Measurements from ENCODE around the gene CLPTM1L.

The CLPTM1L gene

GRCh38 chr5:1282131-1282992 lies 62.5 kb downstream of the CLPTM1L start:
- H4K20me1 ChIP-seq (ENCODE audit: insufficient read depth), result no peaks in the 10 kb centered on the region
- no peak overlapping the region for H3K4me3 ChIP-seq (IDR thresholded peaks at IDR 0.05; ENCODE audit: insufficient read depth, low read depth, low read length)
- H3K4me1 ChIP-seq (ENCODE audit: low read depth, poor library complexity, severe bottlenecking), result no peaks in the 10 kb centered on the region
- no peak overlapping the region for H3K4me2 ChIP-seq
- TF ChIP-seq, protein P1, sequence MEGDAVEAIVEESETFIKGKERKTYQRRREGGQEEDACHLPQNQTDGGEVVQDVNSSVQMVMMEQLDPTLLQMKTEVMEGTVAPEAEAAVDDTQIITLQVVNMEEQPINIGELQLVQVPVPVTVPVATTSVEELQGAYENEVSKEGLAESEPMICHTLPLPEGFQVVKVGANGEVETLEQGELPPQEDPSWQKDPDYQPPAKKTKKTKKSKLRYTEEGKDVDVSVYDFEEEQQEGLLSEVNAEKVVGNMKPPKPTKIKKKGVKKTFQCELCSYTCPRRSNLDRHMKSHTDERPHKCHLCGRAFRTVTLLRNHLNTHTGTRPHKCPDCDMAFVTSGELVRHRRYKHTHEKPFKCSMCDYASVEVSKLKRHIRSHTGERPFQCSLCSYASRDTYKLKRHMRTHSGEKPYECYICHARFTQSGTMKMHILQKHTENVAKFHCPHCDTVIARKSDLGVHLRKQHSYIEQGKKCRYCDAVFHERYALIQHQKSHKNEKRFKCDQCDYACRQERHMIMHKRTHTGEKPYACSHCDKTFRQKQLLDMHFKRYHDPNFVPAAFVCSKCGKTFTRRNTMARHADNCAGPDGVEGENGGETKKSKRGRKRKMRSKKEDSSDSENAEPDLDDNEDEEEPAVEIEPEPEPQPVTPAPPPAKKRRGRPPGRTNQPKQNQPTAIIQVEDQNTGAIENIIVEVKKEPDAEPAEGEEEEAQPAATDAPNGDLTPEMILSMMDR (conservative IDR thresholded peaks at IDR 0.05; ENCODE audit: low read depth, low read length), result no peak
- no peak overlapping the region for H2AFZ ChIP-seq (ENCODE audit: low read depth)
- no peak overlapping the region for H3K27ac ChIP-seq
- no peaks in the 10 kb centered on the region for H3K27me3 ChIP-seq (ENCODE audit: insufficient read depth, low read depth)
- 0 out of 2 replicates have a peak, but pooled peaks cover 4% of the 10 kb centered on the region for H3K36me3 ChIP-seq (ENCODE audit: insufficient read depth)
- no peaks in the 10 kb centered on the region for H3K79me2 ChIP-seq (ENCODE audit: insufficient read depth, low read depth)
- H3K9ac ChIP-seq, result no peak overlapping the region

- H3K4me3 ChIP-seq (IDR thresholded peaks at IDR 0.05; ENCODE audit: insufficient read depth, low read depth, low read length), result no peak overlapping the region
- H3K79me2 ChIP-seq (ENCODE audit: insufficient read depth, low read depth), result no peaks in the 10 kb centered on the region
- no peak overlapping the region for H3K27ac ChIP-seq
- no peak overlapping the region for H2AFZ ChIP-seq (ENCODE audit: low read depth)
- TF ChIP-seq, protein P1 (conservative IDR thresholded peaks at IDR 0.05; ENCODE audit: low read depth, low read length), result no peak
- H3K27me3 ChIP-seq (ENCODE audit: insufficient read depth, low read depth), result no peaks in the 10 kb centered on the region
- no peaks in the 10 kb centered on the region for H3K4me1 ChIP-seq (ENCODE audit: low read depth, poor library complexity, severe bottlenecking)
- H4K20me1 ChIP-seq (ENCODE audit: insufficient read depth), result no peaks in the 10 kb centered on the region
- H3K36me3 ChIP-seq (ENCODE audit: insufficient read depth), result 0 out of 2 replicates have a peak, but pooled peaks cover 4% of the 10 kb centered on the region
- H3K9ac ChIP-seq, result no peak overlapping the region
- H3K4me2 ChIP-seq, result no peak overlapping the region
These were observed 63.6 kb downstream of the CLPTM1L start for GRCh38 chr5:1281038-1281882.

- no peak overlapping the region for H3K9ac ChIP-seq
- TF ChIP-seq, protein P1 (conservative IDR thresholded peaks at IDR 0.05; ENCODE audit: low read depth, low read length), result no peak
- no peak overlapping the region for H2AFZ ChIP-seq (ENCODE audit: low read depth)
- no peak overlapping the region for H3K4me3 ChIP-seq (IDR thresholded peaks at IDR 0.05; ENCODE audit: insufficient read depth, low read depth, low read length)
- no peak overlapping the region for H3K27ac ChIP-seq
- 0 out of 2 replicates have a peak, but pooled peaks cover 4% of the 10 kb centered on the region for H3K36me3 ChIP-seq (ENCODE audit: insufficient read depth)
- H3K4me1 ChIP-seq (ENCODE audit: low read depth, poor library complexity, severe bottlenecking), result no peaks in the 10 kb centered on the region
- no peaks in the 10 kb centered on the region for H4K20me1 ChIP-seq (ENCODE audit: insufficient read depth)
- no peaks in the 10 kb centered on the region for H3K79me2 ChIP-seq (ENCODE audit: insufficient read depth, low read depth)
- no peak overlapping the region for H3K4me2 ChIP-seq
- no peaks in the 10 kb centered on the region for H3K27me3 ChIP-seq (ENCODE audit: insufficient read depth, low read depth)
These were observed 64.5 kb downstream of the CLPTM1L start for GRCh38 chr5:1280177-1281037.
